Activated CD8-positive, alpha-beta memory T cell treated with anti-CD3 and anti-CD28 coated beads, Interleukin-2, amount 50 U/mL, for 4 hours (primary cell): ENCODE measurements around the gene XXYLT1.
"Not testable (repeated sequence)": the region's sequence is repeated elsewhere in the genome, so short reads cannot be mapped to it uniquely, and the experiment has no call there.

ENCODE experiments used
- DNase-seq: peaks from one replicate; pipeline ENCODE4 v3.0.0-alpha.2; 2020

The XXYLT1 gene

DNA sequence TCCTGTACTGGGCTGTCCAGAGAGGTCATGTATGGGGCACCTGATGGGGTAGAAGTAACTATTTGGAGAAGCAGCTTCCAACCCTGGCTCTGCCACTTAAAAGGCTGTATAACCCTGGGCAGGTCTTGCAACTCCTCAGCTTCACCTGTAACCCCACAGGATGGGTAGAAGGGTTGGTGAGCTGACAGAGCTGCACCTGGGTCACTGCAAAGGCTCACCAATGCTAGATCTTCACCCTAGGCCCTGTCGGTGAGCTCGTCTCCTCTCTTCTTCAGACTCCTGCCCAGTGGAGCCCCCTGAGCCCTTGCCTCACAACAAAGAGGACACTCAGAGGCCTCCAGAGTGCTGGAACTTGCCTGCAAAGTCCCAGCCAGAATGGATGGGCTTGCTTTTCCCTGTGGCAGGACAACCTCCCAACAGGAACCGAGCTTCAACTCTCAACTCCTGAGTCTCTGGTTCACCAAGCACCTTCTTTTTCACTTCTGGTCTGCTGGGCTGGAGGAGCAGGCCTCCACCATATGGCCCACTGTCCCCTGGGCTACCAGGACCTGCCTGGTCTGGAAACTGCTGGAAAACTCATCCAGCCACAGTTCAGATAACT lies 45.9 kb downstream of the XXYLT1 start:
- peak; percentile 3 for DNase-seq

DNA sequence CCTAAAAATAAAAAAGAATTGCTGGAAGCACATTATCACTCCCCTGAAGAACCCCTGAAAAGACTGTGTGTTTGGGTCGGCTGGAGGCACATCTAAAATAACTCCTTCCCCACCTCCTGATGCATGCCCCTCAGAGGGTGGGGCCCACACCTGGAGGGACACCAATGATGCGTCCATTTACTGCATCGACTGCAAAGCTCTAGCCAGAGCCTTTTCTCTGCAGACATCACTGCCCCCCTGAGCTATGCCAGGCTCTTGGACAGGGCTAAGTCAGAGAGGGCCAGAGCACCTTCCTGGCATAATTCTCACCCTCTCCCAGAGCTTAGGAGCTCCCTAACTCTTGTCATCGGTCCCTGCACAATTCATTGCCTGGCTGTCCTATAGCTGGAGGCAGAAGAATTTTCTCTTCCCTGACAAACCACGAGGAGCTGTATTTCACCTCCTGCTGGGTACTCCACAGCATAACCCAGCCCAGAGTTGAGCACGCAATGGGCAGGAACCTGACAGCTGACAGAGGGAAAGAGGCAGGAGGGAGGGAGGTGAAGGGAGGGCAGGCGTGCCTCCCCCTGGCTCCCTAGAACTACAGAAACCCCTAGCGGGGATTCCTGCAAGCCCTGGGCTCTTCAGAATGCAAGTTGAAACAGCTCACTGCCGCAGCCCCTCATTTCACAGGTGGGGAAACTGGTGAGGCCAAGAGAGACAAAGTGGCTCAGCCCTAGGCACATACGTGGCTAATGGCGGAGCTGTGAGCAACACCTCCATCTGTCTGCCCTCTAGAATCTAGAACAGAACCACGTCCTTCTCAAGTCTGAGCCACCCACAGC lies 46.6 kb downstream of the XXYLT1 start:
- peak; percentile 2 for DNase-seq

DNA sequence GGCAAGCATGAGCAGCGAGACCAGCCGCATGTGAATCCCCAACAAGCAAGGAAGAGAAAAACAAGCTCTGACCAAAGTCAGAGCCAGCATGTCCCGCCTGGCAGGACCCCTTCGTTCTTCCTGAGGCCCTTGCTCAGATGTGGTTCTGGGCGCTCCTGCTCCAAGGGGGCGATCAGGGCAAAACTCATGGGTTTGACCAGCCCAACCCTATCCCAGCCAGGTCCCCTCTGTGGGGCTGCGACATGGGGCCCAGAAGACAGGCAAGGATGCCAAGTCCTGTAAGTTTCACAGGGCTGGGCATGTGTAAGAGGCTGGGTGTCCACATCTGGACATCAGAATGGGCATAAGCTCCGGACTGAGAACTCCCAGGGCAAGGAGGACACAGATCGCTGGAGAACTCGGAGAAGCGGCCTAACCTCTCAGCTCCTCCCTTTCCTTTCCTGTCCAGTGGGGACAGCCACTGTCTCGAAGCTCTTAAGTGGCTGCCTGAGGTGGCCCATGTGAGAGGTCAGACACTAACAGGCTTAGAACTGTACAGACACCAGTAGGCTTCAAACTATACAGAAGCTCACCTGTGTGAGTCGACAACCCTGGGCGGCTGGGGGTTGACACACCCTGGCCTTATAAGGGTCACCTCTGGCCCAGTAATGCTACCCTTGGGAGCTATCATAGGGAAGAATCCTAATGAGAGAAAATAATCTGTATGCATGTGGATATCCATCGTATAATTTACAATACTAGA lies 48.9 kb downstream of the XXYLT1 start:
- no peak for DNase-seq

DNA sequence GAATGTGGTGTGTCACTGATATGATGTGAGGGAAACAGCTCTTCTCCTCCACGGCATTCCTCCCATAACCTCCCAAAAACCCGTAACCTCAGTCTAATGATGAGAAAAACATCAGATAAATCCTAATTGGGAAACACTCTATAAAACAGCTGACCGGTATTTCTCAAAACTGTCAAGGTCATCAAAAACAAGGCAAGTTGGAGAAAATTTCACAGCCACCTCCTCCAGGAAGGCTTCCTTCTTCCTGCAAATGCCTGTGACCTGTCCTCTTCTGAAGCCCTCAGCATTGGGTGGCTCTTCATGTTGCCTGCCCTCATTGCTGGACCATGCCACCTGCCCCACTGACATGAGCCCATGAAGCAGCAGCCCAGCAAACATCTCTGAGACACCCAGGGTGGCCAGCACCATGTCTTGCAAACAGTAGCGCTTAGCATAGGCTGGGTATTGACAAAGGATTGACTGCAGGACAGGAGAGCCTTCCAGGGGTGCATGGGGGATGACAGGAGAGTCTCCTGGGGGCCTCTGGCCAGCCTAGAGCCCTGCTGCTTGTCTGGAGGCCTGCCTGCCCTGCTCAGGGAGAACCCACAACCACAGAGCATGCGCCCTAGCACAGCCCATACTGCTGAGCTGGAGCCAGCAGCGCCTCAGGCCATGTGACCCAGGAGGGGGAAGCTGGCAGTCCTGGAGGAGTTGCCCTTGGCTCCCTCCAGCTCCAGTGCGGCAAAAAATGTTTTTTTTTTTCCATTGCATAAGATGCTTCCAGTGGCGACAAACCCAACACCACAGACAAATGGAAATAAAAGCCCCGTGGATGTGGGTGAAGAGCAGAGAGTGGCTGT lies 49.7 kb downstream of the XXYLT1 start:
- DNase-seq: no peak

DNA sequence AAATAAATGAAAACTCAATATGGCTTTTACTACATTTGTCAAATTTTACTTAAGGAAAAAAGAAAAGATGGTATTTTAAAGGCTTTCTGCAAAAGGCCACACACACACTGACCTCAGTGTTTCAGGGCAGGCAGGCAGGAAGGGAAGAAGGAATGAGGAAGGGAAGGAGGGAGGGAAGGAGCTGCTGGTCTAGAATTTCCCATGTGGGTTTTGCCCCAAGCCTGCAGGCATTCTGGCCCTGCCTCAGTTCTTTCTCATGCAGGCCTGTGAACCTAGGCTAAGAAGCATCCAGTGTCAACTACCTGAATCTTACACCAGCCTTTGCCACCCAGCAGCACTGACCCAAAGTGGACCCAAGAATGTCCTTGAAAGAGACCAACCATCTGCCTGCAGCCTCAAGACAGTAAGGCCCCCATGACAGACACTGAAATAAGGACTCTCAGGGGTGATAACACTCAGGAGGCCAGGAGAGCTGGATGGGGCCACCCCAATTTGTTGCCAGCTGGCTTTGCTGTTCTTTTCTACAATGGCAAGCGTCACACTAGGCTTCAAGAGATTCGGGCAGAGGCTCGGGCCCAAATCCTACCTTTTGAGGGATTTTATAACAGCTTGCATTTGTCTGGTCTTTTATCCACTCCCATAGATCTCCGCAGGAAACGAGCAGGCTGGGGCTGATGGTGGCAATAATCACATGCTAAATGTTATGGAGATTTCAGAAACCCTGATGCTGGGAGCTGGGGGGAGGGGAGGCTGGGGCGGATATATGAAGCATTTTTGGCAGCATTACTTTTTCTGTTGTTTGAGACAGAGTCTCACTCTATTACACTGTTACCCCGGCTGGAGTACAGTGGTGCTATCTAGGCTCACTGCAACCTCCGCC lies 51.4 kb downstream of the XXYLT1 start:
- DNase-seq: no peak

DNA sequence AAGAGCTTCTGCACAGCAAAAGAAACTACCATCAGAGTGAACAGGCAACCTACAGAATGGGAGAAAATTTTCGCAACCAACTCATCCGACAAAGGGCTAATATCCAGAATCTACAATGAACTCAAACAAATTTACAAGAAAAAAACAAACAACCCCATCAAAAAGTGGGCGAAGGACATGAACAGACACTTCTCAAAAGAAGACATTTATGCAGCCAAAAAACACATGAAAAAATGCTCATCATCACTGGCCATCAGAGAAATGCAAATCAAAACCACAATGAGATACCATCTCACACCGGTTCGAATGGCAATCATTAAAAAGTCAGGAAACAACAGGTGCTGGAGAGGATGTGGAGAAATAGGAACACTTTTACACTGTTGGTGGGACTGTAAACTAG lies 52.6 kb downstream of the XXYLT1 start:
- DNase-seq: not testable (repeated sequence)

DNA sequence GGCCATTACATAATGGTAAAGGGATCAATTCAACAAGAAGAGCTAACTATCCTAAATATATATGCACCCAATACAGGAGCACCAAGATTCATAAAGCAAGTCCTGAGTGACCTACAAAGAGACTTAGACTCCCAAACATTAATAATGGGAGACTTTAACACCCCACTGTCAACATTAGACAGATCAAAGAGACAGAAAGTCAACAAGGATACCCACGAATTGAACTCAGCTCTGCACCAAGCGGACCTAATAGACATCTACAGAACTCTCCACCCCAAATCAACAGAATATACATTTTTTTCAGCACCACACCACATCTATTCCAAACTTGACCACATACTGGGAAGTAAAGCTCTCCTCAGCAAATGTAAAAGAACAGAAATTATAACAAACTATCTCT lies 55.4 kb downstream of the XXYLT1 start:
- DNase-seq: not testable (repeated sequence)

DNA sequence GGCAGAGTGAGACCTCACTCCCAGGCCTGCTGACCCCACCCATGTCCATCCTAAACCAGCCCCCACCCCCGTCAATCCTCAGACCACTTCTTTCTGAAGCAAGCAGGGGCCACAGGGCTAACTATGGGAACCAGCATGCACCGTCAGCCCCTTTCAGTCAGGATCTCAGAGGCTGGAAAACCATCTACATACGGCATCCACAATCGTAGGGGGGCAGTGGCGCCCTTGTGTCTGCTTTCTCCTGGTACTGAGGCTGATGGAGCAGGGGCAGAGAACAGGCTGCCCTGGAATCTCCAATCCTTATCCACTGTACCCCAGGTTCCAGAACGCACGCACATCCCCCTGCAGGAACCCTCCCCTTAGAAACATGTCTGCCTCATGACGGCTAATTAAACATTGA lies 56.6 kb downstream of the XXYLT1 start:
- DNase-seq: no peak

DNA sequence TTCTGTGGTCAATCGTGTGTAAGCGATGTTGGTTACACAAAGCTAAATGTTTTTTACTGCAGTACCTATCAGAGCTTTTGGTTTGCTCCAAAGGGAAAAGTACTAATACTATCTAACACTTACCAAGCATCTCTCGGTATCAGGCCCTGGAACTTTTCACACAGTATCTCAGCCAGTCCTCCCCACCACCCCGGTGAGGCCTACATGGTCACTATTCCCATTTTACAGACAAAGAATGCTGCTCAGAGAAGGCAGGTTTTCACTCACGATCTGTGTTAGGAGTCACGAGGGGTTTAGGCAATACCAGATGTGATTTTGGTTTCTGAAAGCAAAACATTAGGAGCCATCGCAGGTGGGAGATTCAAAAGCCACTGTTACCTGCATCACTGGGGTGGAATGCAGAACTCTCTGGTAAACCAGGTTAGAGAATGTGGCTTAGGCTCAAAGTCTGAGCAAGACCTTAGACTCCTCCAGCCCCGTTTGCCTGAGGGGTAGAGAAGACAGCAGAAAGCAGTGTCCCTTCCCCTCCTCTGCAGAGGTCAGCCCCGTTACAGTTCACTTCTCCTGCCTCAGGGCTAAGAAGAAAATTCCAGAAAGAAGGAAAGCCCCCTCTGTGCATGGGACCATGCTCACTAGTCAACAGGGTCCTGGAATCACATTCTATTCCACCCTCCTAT lies 57.2 kb downstream of the XXYLT1 start:
- no peak for DNase-seq

DNA sequence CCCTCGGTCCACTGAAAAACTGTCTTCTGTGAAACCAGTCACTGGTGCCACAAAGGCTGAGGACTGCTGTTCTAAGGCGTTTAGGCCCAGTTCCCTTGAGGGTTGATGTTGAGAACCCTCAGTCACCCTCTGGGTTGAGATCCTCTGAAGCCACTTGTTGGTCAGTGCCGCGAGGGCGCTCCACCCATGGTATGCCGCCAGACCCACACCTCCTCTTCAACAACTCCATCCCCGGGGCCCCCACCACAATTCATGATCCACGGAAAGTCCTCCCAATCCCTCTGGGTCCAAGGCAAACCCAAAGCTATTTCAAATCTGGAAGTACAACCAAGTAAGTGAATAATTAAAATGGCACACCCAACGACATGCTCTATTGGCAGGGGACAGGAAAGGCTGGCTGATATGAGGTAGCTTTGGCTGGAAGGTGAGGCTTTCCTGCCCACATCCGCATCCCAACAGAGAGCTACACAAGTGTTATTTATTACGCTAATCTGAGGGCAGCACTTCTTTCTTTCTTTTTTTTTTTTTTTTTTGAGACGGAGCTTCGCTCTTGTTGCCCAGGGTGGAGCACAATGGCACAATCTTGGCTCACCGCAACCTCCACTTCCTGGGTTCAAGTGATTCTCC lies 58.1 kb downstream of the XXYLT1 start:
- DNase-seq: no peak

DNA sequence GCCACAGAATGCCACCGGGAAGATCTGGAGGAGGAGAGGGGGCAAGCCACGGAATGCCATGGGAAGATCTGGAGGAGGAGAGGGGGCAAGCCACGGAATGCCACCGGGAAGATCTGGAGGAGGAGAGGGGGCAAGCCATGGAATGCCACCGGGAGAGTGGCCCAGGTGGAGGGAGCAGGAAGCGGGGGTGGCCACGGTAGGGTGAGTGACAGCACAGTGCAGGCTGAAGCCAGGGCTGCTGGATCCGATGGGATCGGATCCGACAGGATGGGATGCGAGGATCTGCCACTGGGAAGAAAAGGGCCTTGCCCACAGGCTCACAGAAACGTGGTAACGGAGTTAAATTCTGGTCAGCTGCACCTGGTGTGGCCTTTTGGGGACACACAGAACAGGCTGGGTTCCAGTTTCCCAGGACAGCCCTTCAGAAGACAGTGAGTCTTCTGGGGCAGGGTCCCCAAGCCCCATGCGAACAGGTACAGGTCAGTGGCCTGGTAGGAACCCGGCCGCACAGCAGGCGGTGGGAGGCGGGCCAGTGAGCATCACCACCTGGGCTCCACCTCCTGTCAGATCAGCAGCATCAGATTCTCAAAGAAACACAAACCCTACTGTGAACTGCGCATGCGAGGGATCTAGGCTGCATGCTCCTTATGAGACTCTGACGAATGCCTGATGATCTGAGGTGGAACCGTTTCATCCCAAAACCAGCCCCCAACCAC lies 58.8 kb downstream of the XXYLT1 start:
- DNase-seq: no peak

DNA sequence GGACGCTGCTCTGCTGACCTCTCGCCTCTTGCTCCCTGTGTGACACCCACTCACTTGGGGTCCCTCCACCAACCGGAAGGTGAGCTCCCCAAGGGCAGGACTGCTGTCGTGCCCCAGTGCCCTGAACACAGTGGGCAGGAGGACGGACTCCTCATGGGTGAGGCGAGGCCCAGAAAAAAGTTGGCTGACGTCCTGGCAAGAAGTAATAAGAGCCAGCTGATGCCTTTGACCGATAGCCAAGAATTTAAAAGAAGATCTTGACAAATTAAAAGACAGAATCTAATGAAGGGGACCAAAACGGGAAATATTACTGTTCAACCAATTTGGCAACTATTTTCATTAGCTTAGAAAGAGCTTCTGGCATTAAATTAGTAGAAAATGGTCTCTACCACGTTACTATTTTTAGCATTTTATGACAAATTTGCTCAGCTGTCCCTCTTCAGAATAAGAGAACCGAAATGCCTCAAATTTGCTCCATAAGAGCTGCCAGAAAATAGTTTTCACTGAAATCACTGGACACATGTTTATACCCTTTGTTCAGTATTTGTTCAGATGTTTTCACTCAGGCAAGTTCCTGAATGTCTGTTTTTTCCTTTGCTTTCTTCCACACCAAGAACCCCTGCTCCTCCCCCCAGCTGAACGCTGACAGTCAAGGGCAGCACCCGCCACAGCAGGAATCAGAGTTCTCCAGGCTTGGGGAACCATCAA lies 60.5 kb downstream of the XXYLT1 start:
- no peak for DNase-seq

DNA sequence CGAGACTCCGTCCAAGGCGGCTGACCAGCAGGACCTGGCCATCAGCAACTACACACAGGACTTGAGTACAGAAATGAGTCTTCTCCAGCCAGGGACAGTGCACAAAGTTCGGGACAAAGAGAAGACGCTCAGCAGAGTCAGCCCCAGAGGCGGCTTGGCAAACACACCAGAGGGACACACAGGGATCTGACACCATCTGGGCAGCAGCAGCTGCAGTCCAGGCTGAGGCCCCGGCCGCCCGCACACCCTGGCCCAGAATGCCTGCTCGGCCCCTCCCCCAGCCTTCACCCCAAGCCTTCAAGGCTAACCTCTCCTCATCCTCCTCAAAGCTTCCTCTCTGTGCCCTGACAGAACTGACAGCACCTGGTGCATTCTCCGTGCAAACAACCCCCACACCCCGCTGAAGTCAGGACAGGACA lies 61.1 kb downstream of the XXYLT1 start:
- DNase-seq: no peak

DNA sequence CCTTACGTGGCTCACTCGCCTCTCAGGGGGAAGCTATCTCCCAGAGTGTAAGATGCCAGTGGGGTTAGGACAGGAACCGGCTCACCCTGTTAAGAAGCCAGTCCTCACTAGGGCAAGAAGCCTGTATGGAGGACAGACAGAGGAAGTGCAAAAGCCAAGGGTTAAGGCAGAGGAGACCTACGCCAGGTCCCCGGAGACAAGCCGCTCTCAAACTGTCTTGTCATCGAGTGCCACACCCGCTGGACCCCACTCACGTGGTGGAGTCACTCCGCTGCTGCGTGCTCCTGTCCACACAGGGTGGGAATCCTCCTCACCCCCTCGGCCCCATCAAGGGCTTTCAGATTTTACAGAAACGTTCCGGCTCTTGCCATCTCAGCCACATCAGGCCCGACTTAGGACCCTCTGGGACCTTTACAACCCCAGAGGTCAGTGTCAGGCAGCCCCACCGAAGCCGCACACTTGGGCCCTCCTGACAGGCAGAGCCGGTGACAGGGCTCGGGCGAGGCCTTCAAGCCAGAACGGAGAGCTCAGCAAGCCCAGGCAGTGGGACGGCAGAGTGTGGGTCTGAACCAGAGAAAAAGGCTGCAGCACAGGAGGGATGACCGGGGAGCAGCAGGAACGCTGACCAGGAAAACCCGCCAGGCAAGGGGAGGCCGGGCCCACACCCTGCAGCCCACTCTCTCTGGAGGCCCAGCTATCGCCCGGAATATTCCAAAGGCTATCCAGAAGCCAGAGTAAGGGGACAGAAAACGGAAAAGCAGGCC lies 61.7 kb downstream of the XXYLT1 start:
- no peak for DNase-seq

DNA sequence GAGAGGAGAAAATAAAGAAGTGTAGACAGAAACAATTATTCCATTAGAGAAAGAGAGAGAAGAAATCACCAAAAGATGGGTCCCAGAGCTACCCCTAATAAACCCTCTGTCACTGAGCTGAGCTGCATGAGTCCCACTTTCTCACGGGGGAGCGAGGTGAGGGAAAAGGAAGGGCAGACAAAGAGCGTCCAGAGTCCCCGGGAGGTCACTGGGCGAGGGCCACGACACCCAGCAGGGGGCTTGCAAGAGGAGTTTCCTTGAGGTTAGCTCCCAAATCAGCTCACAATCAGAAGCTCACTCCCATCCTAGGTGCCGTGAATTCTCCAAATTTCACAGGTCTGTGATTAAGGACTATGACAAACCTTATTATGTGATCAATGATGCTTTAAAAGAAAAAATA lies 62.3 kb downstream of the XXYLT1 start:
- no peak for DNase-seq

DNA sequence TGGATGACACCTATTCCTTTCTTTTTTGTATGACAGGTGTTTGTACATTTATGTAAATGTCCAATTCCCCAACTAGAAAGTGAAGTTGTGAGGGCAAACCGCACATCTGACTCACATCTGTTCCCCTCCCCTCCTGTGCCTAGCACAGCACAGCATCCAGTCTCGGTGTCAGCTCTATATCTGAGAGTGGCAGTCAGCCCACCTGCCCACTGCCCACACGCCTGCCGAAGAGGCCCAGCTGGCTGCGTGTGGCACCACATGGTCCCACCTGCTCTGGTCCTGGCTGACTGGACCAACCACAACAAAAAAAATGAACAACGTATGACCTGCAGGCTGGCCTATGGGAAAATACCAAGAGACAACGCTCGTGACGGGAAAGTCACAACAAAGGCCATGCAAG lies 62.8 kb downstream of the XXYLT1 start:
- no peak for DNase-seq

DNA sequence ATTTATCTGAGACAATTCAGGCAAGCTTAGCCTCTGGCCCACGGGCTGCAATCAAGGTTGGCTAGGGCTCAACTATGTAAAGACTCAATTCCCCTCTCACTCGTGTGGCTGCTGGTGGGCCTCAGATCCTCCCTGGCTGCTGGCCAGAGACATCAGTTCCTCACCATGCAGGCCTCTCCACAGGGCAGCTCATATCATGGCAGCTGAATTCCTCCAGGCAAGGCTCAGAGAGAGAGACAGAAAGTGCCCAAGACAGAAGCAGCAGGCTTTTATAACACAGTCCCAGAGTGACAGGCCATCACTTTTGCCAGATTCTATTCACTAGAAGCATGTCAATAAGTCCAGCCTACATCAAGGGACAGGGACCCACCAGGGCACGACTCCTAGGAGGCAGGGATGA lies 63.2 kb downstream of the XXYLT1 start:
- no peak for DNase-seq

DNA sequence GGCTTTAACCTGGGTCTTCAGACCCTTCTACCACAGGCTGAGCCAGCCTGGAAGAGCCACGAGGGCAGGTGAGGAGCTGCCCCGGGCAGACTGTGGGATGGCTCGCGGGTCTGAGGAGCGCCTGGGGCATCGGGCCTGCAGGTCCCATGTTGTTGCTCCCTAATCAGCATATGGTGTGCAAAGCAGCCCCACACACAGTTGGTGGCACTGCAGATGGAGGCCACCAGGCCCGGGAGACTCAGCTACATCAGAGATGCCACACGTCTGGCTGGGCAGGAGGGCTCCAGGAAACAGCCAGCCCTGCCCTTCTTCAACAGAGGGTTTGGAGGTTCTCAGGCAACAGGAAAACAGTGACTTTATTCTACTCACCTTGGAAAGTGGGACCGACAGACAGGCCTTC lies 63.9 kb downstream of the XXYLT1 start:
- no peak for DNase-seq
